K562 (cell line): ENCODE measurements around the gene ARL10. TPM values are rescaled to one million over a fixed set of nuclear protein-coding genes. Genes with fewer than 3 reads are reported as not detected.

ENCODE experiments used
- BMI1 ChIP-seq: fragments of 150-350 bp; IDR thresholded peaks from 2 replicates; pipeline ENCODE4 v1.6.1; 2014; ENCODE audit warnings: low read length
- CAMTA2 ChIP-seq: fragments of 250-450 bp; sonication (Bioruptor Pico); conservative IDR thresholded peaks from 2 replicates; pipeline ENCODE4 v1.5.1; 2022
- CHD7 ChIP-seq: fragments of 200-600 bp; sonication (generic); IDR thresholded peaks from one replicate; pipeline ENCODE4 v1.6.1; 2012; ENCODE audit warnings: mild to moderate bottlenecking, low read depth, low read length, inconsistent platforms
- PHF21A ChIP-seq: fragments of 450-650 bp; IDR thresholded peaks from 2 replicates; pipeline ENCODE4 v1.6.1; 2017; ENCODE audit warnings: low read depth, borderline replicate concordance
- RCOR1 ChIP-seq, 2 experiments: IDR thresholded peaks; 2 replicates each; pipeline ENCODE4 v1.6.1; 2012; ENCODE audit warnings: low read depth in 2 of 2, low read length in 2 of 2, borderline replicate concordance in 1 of 2, improper control_type of control experiment in 1 of 2
- ZNF707 ChIP-seq: fragments of 250-450 bp; sonication (Bioruptor Pico); conservative IDR thresholded peaks from 2 replicates; pipeline ENCODE4 v1.8.0; 2022; ENCODE audit warnings: inconsistent platforms, mild to moderate bottlenecking, moderate library complexity
- polyA plus RNA-seq, 8 experiments: library from polyadenylated mRNA; depleted of rRNA in 4 of 8; stranded (reverse) in 5 of 8; unstranded in 3 of 8; fragments of >200 nt; fragmentation: Nextera tagmentation in 2 of 8; fragmentation: Illumina TruSeq in 1 of 8; extraction: Ambion mirVana in 2 of 8; extraction: Trizol in 1 of 8; gene quantifications; 2 replicates each; pipeline versions ENCODE4 v1.2.1 to v1.2.3, GENCODE V29; 2011 to 2014; ENCODE audit warnings: inconsistent platforms in 1 of 8, missing spikeins in 1 of 8
- total RNA-seq, 7 experiments: library from RNA; depleted of rRNA in 6 of 7; stranded (reverse); fragments of >200 nt in 6 of 7; fragmentation: Illumina TruSeq in 2 of 7; extraction: Trizol in 2 of 7; gene quantifications; 2 replicates each; pipeline versions ENCODE4 v1.2.1 to v1.2.3, GENCODE V29; 2011 to 2021; ENCODE audit warnings: low replicate concordance in 1 of 7

The ARL10 gene
- total and polyA plus RNA-seq, 9 of the 15 experiments (the other 6 are each of a cell fraction or from before 2014, with no cell fraction given): under 0.01 to 0.40 (median 0.34) TPM; not detected in 3

- TF ChIP-seq CHD7 (no peak), CAMTA2 (CRISPR knock-in tag) (no peak), ZNF707 (no peak), BMI1 (no peak), PHF21A (no peak), RCOR1 (IDR thresholded peaks at IDR 0.05; ENCODE audit: borderline replicate concordance in 1 of 2, low read depth in 2 of 2, low read length in 2 of 2) (no peak)
Measured at GRCh38 chr5:176366232-176366894, 1.1 kb downstream of the ARL10 start (continued).
